ENCODE results near the gene KRTAP10-10.

KRTAP10-10 gene

DNA sequence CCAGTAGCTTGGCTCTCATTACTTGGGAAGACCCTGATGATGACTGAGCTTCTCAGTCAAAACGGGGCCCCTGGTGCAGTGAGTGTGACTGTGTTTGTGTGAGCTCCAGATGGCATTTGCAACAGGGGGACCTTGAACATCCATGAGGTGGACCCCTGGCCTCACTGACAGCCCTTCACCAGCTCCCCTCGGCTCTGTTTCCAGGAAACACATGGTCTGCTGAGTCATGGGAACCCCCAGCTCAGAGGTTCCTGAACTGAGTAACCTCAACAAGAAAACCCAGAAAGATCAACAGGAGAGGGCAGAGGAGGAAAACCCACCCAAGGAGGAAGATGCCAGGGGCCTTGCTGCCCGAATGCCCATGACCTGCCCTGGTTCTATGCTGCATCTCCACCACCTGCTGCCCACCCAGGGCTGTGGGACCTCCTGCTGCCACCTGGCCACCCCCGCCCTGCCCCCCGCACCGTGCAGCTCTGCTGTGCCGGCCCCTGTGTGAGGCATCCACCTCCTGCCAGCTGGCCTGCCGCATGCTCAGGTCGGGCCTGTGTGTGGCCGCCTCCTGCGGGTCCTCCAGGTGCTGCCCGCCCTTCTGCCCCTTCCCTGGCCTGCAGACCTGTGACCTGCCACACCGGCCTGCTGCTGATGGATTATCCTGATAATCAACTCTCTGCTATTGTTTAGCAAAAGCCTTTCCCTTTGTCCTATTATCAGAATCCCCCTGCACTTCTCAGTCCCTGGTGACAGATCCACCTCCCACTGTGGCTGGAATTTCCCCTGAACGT, 49.0 kb downstream of the KRTAP10-10 start:
- FAIRE-seq, result no peak

DNA sequence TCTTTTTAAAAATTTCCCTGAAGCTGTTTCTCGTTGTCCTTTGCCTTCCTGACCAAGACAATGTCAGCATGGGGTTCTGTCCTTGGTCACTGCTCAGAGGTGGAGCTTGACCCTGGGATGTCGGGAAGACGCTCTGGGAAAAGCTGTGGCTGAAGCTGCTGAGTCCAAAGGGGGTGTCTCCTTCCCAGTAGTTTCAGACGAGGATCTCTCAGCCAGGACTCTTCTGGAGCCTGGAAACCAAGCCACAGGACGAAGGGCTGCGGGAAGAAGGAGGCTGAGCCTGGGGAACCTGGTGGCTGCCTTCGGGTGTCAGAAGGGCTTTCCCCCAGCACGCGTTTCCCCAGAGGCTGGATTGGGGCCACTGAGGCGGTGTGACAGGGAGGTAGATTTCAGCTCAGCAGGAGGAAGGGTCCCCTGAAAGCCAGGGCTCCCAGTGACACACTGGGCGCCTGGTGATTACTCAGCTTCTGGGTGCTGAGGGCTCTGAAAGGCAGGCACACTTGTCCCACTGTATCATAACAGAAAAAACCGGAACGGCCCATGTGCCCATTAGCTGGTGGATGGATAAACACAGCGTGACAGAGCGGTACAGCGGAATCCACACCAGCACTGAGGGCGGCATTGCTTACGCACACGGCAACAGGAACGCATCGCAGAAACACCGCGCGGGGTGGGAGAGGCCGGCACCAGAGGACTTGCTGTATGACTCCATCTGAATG, 49.8 kb downstream of the KRTAP10-10 start:
- FAIRE-seq, result no peak

DNA sequence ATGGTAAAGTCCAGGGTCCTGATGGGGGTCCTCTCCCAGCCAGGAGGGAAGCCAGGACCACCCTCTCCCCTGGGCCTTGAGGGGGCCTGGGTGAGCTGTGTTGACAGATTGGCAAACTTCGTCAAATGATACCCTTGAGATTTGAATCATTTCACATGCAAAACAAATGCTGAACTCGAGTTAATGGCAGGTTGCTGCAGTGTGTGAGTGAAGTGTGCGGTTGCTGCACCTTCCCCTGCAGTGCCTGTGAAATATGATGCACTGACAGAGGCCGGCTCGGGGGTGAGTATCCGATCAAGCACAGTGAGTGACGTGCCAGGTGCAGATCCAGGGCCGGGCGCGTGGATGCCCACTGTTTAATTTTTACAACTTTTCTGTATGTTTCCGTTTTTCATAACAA, 50.5 kb downstream of the KRTAP10-10 start:
- FAIRE-seq, result no peak
